ENCODE results near the gene NOP56. TPM values are rescaled to one million over a fixed set of nuclear protein-coding genes. Genes with fewer than 3 reads are reported as not detected.
"Not testable (repeated sequence)": the region's sequence is repeated elsewhere in the genome, so short reads cannot be mapped to it uniquely, and the experiment has no call there.

Gene NOP56
- total RNA-seq, 1 donor: 127 TPM

GRCh38 chr20:2694519-2694918 lies 42.1 kb downstream of the NOP56 start:
- TF ChIP-seq, protein P1, sequence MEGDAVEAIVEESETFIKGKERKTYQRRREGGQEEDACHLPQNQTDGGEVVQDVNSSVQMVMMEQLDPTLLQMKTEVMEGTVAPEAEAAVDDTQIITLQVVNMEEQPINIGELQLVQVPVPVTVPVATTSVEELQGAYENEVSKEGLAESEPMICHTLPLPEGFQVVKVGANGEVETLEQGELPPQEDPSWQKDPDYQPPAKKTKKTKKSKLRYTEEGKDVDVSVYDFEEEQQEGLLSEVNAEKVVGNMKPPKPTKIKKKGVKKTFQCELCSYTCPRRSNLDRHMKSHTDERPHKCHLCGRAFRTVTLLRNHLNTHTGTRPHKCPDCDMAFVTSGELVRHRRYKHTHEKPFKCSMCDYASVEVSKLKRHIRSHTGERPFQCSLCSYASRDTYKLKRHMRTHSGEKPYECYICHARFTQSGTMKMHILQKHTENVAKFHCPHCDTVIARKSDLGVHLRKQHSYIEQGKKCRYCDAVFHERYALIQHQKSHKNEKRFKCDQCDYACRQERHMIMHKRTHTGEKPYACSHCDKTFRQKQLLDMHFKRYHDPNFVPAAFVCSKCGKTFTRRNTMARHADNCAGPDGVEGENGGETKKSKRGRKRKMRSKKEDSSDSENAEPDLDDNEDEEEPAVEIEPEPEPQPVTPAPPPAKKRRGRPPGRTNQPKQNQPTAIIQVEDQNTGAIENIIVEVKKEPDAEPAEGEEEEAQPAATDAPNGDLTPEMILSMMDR (IDR thresholded peaks at IDR 0.05; ENCODE audit: insufficient read depth, low read depth, low read length): no peak
- DNase-seq (ENCODE audit: low read depth): no peak
- no peak overlapping the region for H3K4me3 ChIP-seq (ENCODE audit: low read depth, low read length)

- TF ChIP-seq, protein P1 (IDR thresholded peaks at IDR 0.05; ENCODE audit: insufficient read depth, low read depth, low read length): no peak
- H3K4me3 ChIP-seq (ENCODE audit: low read depth, low read length): no peak overlapping the region
- DNase-seq (ENCODE audit: low read depth): no peak
These were observed 43.0 kb downstream of the NOP56 start for GRCh38 chr20:2695206-2695983.

DNA sequence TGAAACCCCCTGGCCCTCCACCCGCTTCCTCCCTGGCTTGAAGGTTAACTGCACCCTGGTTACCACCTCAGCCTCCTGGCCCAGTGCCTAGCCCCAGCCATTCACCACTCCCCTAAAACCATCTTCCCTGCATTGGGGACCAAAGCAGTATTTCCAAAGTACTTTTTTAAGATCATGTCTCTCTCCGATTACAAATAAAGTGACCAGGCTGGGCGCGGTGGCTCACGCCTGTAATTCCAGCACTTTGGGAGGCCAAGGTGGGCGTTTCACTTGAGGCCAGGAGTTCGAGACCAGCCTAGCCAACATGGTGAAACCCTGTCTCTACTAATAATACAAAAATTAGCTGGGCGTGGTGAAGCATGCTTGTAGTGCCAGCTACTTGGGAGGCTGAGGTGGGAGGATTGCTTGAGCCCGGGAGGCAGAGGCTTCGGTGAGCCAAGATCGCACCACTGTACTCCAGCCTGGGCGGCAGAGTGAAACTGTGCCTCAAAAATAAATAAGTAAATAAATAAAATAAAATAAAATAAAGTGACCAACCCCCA lies 43.6 kb downstream of the NOP56 start:
- not testable (repeated sequence) for DNase-seq (ENCODE audit: low read depth); H3K4me3 ChIP-seq (ENCODE audit: low read depth, low read length)

DNA sequence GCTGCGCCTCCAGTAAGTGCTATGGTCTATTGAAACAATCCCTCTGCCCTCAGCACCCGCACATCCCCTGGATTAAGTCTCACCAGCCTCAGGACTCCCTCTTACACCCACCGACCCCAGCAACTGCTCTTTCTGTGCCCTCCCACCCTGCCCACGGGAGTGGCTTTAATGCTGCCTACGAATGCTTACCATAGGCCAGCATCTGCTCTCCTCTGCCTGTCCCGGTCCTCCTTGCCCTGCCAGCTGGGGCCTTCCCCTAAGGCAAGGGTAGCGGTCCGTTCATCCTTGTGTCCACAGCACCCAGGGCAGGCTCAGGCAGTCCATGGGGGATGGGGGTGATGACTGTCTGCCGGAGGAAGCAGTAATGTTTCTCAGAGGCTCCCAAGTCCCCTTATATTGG lies 44.2 kb downstream of the NOP56 start:
- TF ChIP-seq, protein P1 (IDR thresholded peaks at IDR 0.05; ENCODE audit: insufficient read depth, low read depth, low read length): no peak
- DNase-seq (ENCODE audit: low read depth): no peak

DNA sequence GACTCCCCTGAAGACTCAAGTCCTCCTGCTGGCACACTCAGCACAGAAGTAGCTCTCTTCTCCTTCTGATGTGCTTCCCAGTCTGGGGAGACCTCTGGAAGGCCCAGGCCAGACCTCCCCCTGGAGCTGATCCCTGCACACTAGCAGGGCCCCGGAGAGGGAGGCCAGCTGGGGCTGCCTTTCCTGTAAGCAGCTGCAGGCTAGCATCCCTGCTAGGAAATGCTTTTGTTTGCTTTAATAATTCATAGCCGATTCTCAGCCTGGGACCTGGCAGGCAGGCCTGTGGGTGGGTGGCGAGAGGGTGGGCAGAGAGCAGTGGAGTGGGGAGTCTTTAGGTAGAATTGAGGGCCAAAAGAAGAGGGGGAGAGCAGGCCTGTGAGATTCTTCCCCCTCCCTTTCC lies 45.3 kb downstream of the NOP56 start:
- DNase-seq (ENCODE audit: low read depth): no peak
- TF ChIP-seq, protein P1 (IDR thresholded peaks at IDR 0.05; ENCODE audit: insufficient read depth, low read depth, low read length): no peak
- H3K4me3 ChIP-seq (ENCODE audit: low read depth, low read length): no peak overlapping the region

More for the DNA sequence above, 44.2 kb downstream of the NOP56 start:
- no peak overlapping the region for H3K4me3 ChIP-seq (ENCODE audit: low read depth, low read length)

DNA sequence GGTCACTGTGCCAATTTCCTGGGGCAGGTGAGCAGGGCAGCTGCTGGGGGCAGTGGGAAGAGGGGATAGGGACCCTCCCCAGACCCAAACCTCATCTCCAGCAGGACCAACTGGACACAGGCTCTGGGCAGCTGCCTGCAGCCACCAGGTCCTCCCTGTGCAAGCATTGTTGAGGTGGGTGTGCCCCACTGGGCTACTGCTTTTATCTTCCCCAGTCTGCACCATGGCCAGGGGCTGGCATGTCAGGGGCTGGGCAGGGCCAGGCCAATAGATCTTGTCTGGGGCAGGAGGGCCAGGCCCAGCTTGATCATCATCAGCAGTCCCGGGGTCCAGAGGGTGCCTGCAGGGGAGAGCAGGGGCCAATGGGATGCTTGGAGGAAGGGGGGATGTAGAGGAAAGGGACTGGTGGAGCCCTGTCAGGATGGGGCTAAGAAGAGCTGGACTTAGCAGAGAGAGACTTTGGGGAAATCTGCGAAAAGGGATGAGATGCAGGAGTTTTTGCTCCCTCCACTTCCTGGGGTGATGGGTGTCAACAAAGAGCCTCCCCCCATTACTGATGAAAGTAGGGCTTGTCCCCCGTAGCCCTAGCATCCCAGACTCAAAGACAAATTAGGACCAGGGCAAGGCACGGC lies 45.9 kb downstream of the NOP56 start:
- TF ChIP-seq, protein P1 (IDR thresholded peaks at IDR 0.05; ENCODE audit: insufficient read depth, low read depth, low read length): no peak
- no peak for DNase-seq (ENCODE audit: low read depth)
- no peak overlapping the region for H3K4me3 ChIP-seq (ENCODE audit: low read depth, low read length)

DNA sequence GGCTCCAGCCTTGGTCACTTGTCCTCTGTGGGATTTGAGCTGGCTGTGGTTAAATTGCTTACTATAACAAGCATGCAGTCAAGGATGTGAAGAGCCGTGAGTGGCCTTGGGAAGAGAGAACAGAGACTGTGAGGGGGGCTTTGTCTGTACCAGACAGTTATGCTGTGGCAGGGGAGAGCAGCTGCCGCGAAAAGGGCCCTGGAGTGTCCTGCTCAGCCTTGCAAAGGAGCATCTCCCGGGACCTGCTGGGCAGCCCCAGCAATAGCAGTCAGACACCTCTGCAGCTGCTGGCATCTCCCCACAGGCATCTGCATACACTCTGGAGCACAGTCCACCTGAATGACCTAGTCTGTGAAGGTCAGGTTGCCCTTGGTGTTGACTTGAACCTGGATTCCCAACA lies 46.5 kb downstream of the NOP56 start:
- DNase-seq (ENCODE audit: low read depth): no peak
- TF ChIP-seq, protein P1 (IDR thresholded peaks at IDR 0.05; ENCODE audit: insufficient read depth, low read depth, low read length): no peak
- H3K4me3 ChIP-seq (ENCODE audit: low read depth, low read length): no peak overlapping the region
